ENCODE results near the gene DMD. TPM values are rescaled to one million over a fixed set of nuclear protein-coding genes. Genes with fewer than 3 reads are reported as not detected.

Gene DMD
- polyA plus RNA-seq, 1 donor from 2014 or later = 3.1 TPM

DNA sequence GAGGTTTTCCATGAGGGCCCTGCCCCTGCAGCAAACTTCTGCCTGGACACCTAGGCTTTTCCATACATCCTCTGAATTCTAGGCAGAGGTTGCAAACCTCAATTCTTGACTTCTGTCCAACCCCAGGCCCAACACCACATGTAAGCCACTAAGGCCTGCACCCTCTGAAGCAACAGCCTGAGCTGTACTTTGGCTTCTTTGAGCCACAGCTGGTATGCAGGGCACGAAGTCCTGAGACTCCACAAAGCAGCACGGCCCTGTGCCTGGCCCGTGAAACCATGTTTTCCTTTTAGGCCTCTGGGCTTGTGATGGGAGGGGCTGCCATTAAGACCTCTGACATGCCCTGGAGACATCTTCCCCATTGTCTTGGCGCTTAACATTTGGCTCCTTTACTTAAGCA lies 1411.1 kb downstream of the DMD start:
- Mint-ChIP-seq H3K27me3 (no peaks in the 10 kb centered on the region), H3K9me3 (peaks cover 4 to 8% (median 8%) of the 10 kb centered on the region in 3 donors), H3K4me1 (no peaks in the 10 kb centered on the region), H3K4me3 (no peak overlapping the region), H3K36me3 (peaks cover 2% of the 10 kb centered on the region), H3K27ac (no peak overlapping the region)

DNA sequence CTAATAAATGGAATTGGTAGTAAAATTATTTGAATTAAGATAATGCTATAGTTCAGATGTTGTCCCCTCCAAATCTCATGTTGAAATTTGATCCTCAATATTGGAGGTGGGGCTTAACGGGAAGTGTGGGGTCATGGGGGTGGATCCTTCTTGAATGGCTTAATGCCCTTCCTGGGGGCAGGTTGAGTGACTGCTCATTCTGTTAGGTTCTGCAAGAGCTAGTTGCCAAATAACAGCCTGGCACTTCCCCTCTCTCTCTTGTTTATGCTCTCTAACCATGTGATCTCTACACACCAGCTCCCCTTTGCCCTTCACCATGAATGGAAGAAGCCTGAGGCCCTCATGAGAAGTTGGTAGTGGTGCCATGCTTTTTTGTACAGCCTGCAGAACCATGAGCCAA lies 1414.7 kb downstream of the DMD start:
- Mint-ChIP-seq H3K36me3 (peaks cover 2% of the 10 kb centered on the region), H3K27ac (no peak overlapping the region), H3K4me1 (no peaks in the 10 kb centered on the region), H3K9me3 (peaks cover 4 to 9% (median 6%) of the 10 kb centered on the region in 3 donors), H3K4me3 (no peak overlapping the region), H3K27me3 (no peaks in the 10 kb centered on the region)

DNA sequence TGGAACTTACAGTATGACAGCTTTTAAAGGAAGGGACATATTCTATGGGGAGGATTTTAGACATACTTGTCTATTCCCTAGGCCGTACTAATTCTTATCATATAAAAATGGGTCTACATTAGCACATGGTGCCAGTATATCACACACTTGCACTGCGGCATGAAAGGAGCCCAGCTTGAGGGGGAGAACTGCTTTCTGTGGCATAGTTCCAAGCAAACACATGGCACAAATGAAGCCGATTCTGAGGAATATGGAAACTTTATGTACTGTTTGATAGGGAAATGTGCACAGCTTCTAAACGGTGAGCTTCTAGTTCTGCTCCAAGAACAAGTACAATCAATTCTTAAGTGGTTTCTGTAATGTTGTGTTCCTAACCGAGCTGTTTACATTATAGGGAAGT lies 1463.9 kb downstream of the DMD start:
- Mint-ChIP-seq H3K27me3 (no peaks in the 10 kb centered on the region), H3K4me1 (no peaks in the 10 kb centered on the region), H3K4me3 (no peak overlapping the region), H3K36me3 (no peaks in the 10 kb centered on the region), H3K9me3 (peaks cover 3 to 7% (median 6%) of the 10 kb centered on the region in 3 donors), H3K27ac (no peak overlapping the region)

DNA sequence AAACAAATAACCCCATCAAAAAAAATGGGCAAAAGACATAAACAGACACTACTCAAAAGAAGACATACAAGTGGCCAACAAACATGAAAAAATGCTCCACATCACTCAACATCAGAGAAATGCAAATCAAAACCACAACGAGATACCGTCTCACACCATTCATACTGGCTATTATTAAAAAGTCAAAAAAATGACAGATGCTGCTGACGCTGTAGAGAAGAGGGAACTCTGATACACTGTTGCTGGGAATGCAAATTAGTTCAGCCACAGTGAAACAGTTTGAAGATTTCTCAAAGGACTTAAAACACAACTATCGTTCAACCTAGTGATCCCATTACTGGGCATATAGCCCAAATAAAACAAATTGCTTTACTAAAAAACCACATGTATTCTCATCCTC lies 1468.3 kb downstream of the DMD start:
- peaks cover 6 to 14% (median 6%) of the 10 kb centered on the region in 3 donors for H3K9me3 Mint-ChIP-seq
- no peak overlapping the region for H3K4me3 Mint-ChIP-seq
- no peak overlapping the region for H3K27ac Mint-ChIP-seq
- H3K27me3 Mint-ChIP-seq = no peaks in the 10 kb centered on the region
- H3K4me1 Mint-ChIP-seq = no peaks in the 10 kb centered on the region
- no peaks in the 10 kb centered on the region for H3K36me3 Mint-ChIP-seq

DNA sequence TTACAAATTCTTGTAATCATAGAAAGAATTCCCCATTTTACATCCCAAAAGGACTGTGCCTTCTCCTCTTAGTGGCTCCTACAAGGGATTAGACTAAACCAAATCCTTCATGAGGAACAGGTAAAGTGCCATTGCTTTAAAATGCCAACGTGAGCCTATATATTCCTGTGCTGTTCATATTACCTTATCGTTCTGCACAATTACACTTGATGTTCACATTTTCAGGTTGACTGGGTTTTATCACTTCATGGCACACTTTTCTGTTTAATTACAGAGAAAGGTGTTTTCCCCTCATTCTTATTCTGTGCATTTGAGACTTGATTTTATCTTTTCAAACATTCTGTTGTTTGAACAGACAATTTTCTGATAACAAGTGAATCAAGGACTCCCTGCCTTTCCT lies 1493.9 kb downstream of the DMD start:
- no peaks in the 10 kb centered on the region for H3K4me1 Mint-ChIP-seq

DNA sequence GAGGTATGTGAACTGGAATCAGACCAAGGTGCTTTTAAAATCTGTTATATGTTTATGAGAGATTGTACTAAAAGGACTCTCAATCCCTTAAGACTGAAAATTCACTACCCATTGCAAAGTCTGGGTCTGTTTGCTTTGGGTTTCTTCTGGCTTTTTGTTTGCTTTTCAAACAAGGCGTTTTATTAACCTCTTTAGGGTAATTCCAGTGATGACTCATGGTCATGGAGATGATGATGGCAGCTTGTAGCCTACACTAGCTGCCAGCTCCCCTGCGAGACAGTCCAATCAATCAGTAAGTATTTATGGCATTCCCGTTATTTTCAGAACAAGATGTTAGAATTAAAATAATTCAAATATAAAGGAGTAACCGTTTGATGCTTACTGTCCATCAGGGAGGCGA lies 1495.7 kb downstream of the DMD start:
- H3K27ac Mint-ChIP-seq = no peak overlapping the region
- no peaks in the 10 kb centered on the region for H3K4me1 Mint-ChIP-seq
- H3K4me3 Mint-ChIP-seq = no peak overlapping the region
- no peaks in the 10 kb centered on the region for H3K9me3 Mint-ChIP-seq
- H3K27me3 Mint-ChIP-seq = no peaks in the 10 kb centered on the region
- no peaks in the 10 kb centered on the region for H3K36me3 Mint-ChIP-seq

More for the DNA sequence above, 1493.9 kb downstream of the DMD start:
- no peaks in the 10 kb centered on the region for H3K27me3 Mint-ChIP-seq
- no peaks in the 10 kb centered on the region for H3K9me3 Mint-ChIP-seq
- no peak overlapping the region for H3K27ac Mint-ChIP-seq
- no peaks in the 10 kb centered on the region for H3K36me3 Mint-ChIP-seq
- no peak overlapping the region for H3K4me3 Mint-ChIP-seq

DNA sequence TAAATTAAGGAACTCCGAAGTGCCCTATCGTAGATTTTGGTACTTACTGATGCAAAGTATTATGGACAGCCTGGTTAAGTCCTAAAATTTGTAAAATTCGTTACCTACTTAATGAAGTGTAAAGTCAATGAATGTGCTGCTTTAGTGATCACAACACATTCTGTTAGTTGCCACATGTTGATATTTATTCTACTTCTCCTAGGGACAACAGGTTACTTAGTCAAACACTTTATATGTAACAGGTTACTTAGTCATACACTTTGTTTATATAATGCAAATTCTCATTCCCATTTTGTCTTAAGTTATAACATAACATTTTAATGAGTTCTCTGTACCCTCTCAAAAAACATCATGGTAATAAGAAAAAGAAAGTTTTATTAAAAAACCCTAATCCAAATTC lies 1496.6 kb downstream of the DMD start:
- H3K9me3 Mint-ChIP-seq = no peaks in the 10 kb centered on the region
- H3K4me3 Mint-ChIP-seq = no peak overlapping the region
- H3K27me3 Mint-ChIP-seq = no peaks in the 10 kb centered on the region

DNA sequence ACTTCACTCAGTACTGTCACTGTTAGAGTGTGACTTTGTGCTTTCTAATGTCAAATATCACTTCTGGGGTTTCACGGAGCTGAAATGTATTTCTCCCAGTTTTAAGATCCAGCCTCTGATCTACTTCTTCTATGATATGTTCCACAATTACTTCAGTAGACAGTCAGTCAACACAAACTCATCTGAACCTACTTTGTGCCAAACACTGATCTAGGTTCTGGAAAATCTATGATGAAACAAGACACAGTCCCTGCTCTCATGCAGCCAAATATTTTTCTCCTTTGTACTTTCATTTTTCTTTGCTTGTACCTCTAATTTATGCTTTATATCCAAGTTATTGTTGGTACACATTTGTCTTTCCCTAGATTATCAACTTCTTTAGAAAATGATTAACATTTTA lies 1498.2 kb downstream of the DMD start:
- H3K9me3 Mint-ChIP-seq = no peaks in the 10 kb centered on the region
- H3K27ac Mint-ChIP-seq = no peak overlapping the region

More for the DNA sequence above, 1496.6 kb downstream of the DMD start:
- Mint-ChIP-seq H3K27ac (no peak overlapping the region), H3K36me3 (no peaks in the 10 kb centered on the region), H3K4me1 (no peaks in the 10 kb centered on the region)

DNA sequence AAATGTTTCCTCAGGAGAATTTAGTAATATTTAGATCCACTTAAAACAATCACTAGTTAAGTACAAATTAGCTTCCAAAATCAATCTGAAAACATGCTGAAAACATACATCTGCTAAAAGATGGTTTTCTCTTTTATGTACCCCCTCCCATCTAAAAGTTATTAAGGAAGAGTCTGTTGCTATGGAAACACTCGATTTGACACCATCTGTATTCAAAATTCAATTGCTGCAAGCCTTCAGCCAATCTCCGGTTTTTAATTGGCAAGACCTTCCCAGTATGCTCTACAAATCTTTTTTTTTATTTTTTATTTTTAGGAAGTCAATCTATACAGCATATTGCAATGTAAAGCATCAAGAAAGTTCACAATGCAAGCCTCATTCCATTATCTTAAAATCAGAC lies 1500.2 kb downstream of the DMD start:
- no peaks in the 10 kb centered on the region for H3K27me3 Mint-ChIP-seq
- H3K4me3 Mint-ChIP-seq = no peak overlapping the region
- H3K27ac Mint-ChIP-seq = no peak overlapping the region
- H3K36me3 Mint-ChIP-seq = no peaks in the 10 kb centered on the region
- H3K4me1 Mint-ChIP-seq = no peaks in the 10 kb centered on the region
- no peaks in the 10 kb centered on the region for H3K9me3 Mint-ChIP-seq

More for the DNA sequence above, 1498.2 kb downstream of the DMD start:
- Mint-ChIP-seq H3K4me3 (no peak overlapping the region), H3K4me1 (no peaks in the 10 kb centered on the region), H3K36me3 (no peaks in the 10 kb centered on the region), H3K27me3 (no peaks in the 10 kb centered on the region)

DNA sequence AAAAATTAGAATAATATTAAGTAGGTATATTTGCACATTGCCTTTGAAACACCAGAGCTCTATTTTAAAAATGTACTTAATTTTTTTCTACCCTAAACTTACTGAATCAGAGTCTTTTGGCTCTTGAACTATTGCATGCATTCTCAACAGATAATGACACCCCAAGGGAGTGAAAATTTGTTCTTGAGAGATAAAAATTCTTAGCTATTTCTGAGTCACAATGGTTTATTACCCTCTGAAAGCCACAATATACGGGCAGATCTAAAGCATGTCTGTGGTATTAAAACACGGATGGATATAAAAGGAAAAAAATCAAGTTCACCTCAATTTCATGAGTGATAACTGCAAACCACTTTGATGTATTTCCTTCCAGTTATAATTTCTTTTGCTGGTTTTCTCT lies 1503.2 kb downstream of the DMD start:
- Mint-ChIP-seq H3K9me3 (peaks cover 0 to 2% (median 0%) of the 10 kb centered on the region in 3 donors), H3K27ac (no peak overlapping the region), H3K36me3 (no peaks in the 10 kb centered on the region), H3K4me3 (no peak overlapping the region), H3K4me1 (peaks cover 0 to 2% (median 0%) of the 10 kb centered on the region in 3 donors), H3K27me3 (no peaks in the 10 kb centered on the region)

DNA sequence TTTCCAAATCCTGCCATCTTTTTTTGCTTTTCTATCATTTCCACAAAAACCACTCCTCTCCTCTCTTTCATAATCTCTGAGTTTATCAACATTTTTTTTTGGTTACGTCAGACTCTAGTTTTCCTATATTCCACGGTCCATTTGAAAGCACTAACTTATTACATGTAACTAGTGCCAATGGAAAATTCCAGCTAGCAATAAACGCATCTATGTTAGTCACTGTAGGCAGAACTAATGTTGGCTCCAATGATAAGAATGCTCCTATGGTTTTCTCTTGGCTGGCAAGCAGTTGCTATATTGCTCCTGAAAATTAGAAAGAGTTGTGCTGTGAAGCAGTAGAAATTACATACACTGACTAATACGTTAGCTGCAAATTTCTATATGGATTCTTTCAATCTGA lies 1504.9 kb downstream of the DMD start:
- Mint-ChIP-seq H3K4me1 (peaks cover 0 to 2% (median 0%) of the 10 kb centered on the region in 3 donors), H3K4me3 (no peak overlapping the region), H3K27ac (no peak overlapping the region), H3K9me3 (peaks cover 0 to 2% (median 0%) of the 10 kb centered on the region in 3 donors), H3K36me3 (no peaks in the 10 kb centered on the region), H3K27me3 (no peaks in the 10 kb centered on the region)

DNA sequence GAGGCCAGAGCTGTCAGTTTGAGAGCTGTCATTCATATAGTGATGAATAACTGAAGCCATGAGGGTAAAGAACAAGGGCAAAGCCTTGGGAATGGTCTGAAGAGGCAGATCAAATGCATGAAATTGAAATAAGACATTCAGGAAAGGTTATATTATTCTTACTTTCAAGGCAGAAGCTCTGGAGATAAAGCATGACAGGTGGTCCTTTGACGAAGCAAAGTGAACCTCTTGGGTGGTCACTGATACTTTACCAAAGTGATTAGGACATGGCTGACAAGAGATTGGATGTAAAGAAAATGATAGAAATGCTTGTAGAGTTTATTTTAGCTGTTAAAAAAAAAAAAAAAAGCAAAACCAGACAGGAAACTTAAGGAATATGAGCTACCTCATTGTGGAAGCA lies 1505.5 kb downstream of the DMD start:
- Mint-ChIP-seq H3K4me1 (peaks cover 0 to 2% (median 0%) of the 10 kb centered on the region in 3 donors), H3K9me3 (peaks cover 0 to 4% (median 0%) of the 10 kb centered on the region in 3 donors), H3K27me3 (no peaks in the 10 kb centered on the region)

DNA sequence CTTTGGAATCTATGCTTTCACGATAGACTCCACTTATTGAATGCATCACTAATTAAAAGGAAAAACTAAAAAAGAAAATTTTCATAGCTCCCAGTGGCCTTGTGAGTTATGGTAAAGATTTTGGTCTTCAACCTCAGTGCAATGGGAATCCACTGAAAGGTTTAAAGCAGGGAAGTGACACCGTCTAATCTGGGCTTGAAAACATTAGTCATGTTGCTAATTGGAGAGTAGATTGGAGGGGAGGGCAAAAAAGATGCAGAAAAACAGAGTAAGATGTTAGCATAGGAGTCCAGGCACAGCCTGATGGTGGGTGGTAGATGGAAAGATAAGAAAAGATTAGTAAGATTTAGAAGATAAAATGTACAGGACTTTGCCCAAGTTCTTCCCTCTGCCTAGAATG lies 1506.4 kb downstream of the DMD start:
- H3K27me3 Mint-ChIP-seq = no peaks in the 10 kb centered on the region
- H3K36me3 Mint-ChIP-seq = no peaks in the 10 kb centered on the region
- H3K9me3 Mint-ChIP-seq = peaks cover 0 to 4% (median 0%) of the 10 kb centered on the region in 3 donors
- H3K4me1 Mint-ChIP-seq = peaks cover 0 to 2% (median 0%) of the 10 kb centered on the region in 3 donors
- H3K4me3 Mint-ChIP-seq = no peak overlapping the region
- no peak overlapping the region for H3K27ac Mint-ChIP-seq

More for the DNA sequence above, 1505.5 kb downstream of the DMD start:
- Mint-ChIP-seq H3K4me3 (no peak overlapping the region), H3K36me3 (no peaks in the 10 kb centered on the region), H3K27ac (no peak overlapping the region)

DNA sequence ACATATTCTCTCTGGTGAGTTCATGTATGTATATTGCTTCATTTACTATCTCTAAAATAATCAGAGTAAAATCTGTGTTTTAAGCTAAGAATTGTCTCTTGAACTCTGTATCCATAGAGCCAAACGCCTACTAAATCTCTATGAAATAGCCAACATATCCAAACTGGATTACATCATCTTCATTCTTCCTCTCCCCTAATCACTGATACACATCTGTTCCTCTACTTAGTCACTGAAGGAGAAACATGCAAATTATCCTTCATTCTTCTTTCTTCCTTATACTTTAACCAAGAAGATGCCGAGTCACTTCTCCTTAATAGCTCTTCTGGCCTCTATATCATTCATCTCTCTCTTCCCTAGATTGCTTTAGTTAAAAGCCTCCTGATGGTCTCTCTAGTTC lies 1509.1 kb downstream of the DMD start:
- peak overlapping the region in 2 of 3 donors; percentile 3 to 20 for H3K27ac Mint-ChIP-seq
- H3K27me3 Mint-ChIP-seq = no peaks in the 10 kb centered on the region
- peaks cover 0 to 4% (median 1%) of the 10 kb centered on the region in 3 donors for H3K9me3 Mint-ChIP-seq
- peaks cover 0 to 2% (median 0%) of the 10 kb centered on the region in 3 donors for H3K4me1 Mint-ChIP-seq
- no peak overlapping the region for H3K4me3 Mint-ChIP-seq
- no peaks in the 10 kb centered on the region for H3K36me3 Mint-ChIP-seq

DNA sequence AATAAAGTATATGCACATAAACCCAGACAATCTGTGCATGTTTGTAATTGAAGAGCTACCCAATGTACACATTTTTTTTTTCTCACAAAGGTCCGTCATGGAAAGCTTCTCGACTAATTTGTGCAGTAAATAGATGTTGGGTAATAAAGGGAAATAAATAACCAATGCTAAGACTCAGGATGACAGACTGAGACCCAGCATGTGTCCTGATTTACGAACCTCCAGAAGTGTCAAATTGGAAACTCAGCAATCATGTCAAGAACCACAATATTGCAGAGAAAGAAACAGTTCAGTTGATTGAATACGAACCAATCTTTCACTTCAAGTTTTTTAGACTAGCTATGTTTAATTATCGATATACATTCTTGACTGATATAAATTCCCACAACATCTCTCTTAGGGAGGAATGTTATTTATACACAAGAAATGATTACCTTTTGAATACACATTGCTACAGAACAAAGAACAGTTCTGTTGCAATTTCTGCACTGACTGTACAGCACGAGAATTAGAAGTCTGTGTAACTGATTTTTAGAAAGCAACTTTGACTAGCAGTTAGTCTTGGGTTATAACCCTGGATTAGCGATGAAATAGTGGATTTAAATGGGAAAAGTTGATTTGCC lies 1513.9 kb downstream of the DMD start:
- Mint-ChIP-seq H3K4me1 (no peaks in the 10 kb centered on the region), H3K36me3 (peaks cover 3% of the 10 kb centered on the region), H3K27ac (no peak overlapping the region), H3K27me3 (no peaks in the 10 kb centered on the region), H3K9me3 (peaks cover 2 to 9% (median 4%) of the 10 kb centered on the region in 3 donors), H3K4me3 (no peak overlapping the region)

DNA sequence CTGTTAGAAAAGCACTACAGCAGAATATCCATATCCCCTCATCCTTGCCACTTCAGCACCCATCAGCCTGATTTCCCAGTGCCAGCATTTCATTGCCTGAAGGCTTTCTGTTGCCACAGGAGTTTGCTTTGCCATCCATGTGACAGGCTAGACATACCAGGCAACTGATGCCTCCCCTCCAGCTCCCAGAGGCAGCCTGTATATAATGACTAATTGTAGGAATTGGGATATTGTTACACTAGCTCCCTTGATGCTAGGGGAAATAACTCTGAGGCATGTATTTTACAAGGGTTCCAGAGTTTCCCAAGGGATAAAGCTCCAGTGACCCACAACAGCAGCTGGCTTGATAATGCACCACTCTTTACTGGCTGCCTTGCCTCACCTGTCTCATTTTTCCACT lies 1531.5 kb downstream of the DMD start:
- no peaks in the 10 kb centered on the region for H3K36me3 Mint-ChIP-seq
- no peak overlapping the region for H3K27ac Mint-ChIP-seq
- H3K27me3 Mint-ChIP-seq = no peaks in the 10 kb centered on the region
- H3K4me3 Mint-ChIP-seq = no peak overlapping the region
- H3K4me1 Mint-ChIP-seq = no peaks in the 10 kb centered on the region
- peaks cover 0 to 5% (median 0%) of the 10 kb centered on the region in 3 donors for H3K9me3 Mint-ChIP-seq
